K562 (cell line): ENCODE results near the gene LRFN3. TPM values are rescaled to one million over a fixed set of nuclear protein-coding genes. Genes with fewer than 3 reads are reported as not detected.

Source experiments
- CSDE1 ChIP-seq, 2 experiments: fragments of 450-650 bp; IDR thresholded peaks; 2 replicates each; pipeline ENCODE4 v1.6.1; 2016; ENCODE audit warnings: mild to moderate bottlenecking in 1 of 2
- FOXA3 ChIP-seq, 2 experiments: fragments of 450-650 bp in 1 of 2; sonication (generic) in 1 of 2; formaldehyde crosslinking; IDR thresholded peaks in 1 of 2; conservative IDR thresholded peaks in 1 of 2; 2 replicates each; pipeline versions ENCODE4 v1.4.0 to v1.8.0; 2020 to 2022; ENCODE audit warnings: mild to moderate bottlenecking in 2 of 2, missing genetic modification reagents in 1 of 2
- HMG20B ChIP-seq: fragments of 250-450 bp; sonication (Bioruptor Pico); IDR thresholded peaks from 2 replicates; pipeline ENCODE4 v1.5.0; 2021; ENCODE audit warnings: mild to moderate bottlenecking
- L3MBTL2 ChIP-seq: fragments of 450-650 bp; IDR thresholded peaks from 2 replicates; pipeline ENCODE4 v1.6.1; 2016; ENCODE audit warnings: mild to moderate bottlenecking, moderate library complexity
- MGA ChIP-seq: fragments of 450-650 bp; IDR thresholded peaks from 2 replicates; pipeline ENCODE4 v1.6.1; 2016; ENCODE audit warnings: mild to moderate bottlenecking, moderate library complexity
- MNT ChIP-seq, 2 experiments: fragments of 450-650 bp; conservative IDR thresholded peaks; 2 replicates each; pipeline ENCODE4 v1.6.1; 2017; ENCODE audit warnings: mild to moderate bottlenecking in 2 of 2, moderate library complexity in 2 of 2
- MYC ChIP-seq, 2 experiments: fragments of 250-450 bp in 1 of 2; sonication (Bioruptor Pico) in 1 of 2; IDR thresholded peaks; 2 replicates each; pipeline versions ENCODE4 v1.5.1 to v1.6.1; 2012 to 2021; ENCODE audit warnings: low read depth in 2 of 2, borderline replicate concordance in 1 of 2, improper control_type of control experiment in 1 of 2, low read length in 1 of 2, mild to moderate bottlenecking in 1 of 2, moderate library complexity in 1 of 2
- NFRKB ChIP-seq: fragments of 450-650 bp; IDR thresholded peaks from 2 replicates; pipeline ENCODE4 v1.6.1; 2016; ENCODE audit warnings: low read depth
- NRF1 ChIP-seq, 2 experiments: fragments of 450-650 bp; IDR thresholded peaks in 1 of 2; conservative IDR thresholded peaks in 1 of 2; 2 replicates each; pipeline ENCODE4 v1.6.1; 2014; ENCODE audit warnings: mild to moderate bottlenecking in 2 of 2
- SAFB ChIP-seq: fragments of 200-400 bp; formaldehyde crosslinking; IDR thresholded peaks from 2 replicates; pipeline ENCODE4 v1.6.1; 2017; ENCODE audit warnings: low read depth, low read length, borderline replicate concordance
- YY1 ChIP-seq, 3 experiments: IDR thresholded peaks; 2 replicates each; pipeline ENCODE4 v1.6.1; 2011; ENCODE audit warnings: low read length in 2 of 3, mild to moderate bottlenecking in 2 of 3, moderate library complexity in 2 of 3, borderline replicate concordance in 1 of 3, control low read depth in 1 of 3, low read depth in 1 of 3; ENCODE audit not compliant: insufficient read depth in 3 of 3, insufficient replicate concordance in 2 of 3, control insufficient read depth in 1 of 3, insufficient read length in 1 of 3; ENCODE audit errors: extremely low read depth in 1 of 3
- polyA plus RNA-seq, 8 experiments: library from polyadenylated mRNA; depleted of rRNA in 4 of 8; stranded (reverse) in 5 of 8; unstranded in 3 of 8; fragments of >200 nt; fragmentation: Nextera tagmentation in 2 of 8; fragmentation: Illumina TruSeq in 1 of 8; extraction: Ambion mirVana in 2 of 8; extraction: Trizol in 1 of 8; gene quantifications; 2 replicates each; pipeline versions ENCODE4 v1.2.1 to v1.2.3, GENCODE V29; 2011 to 2014; ENCODE audit warnings: inconsistent platforms in 1 of 8, missing spikeins in 1 of 8
- total RNA-seq, 7 experiments: library from RNA; depleted of rRNA in 6 of 7; stranded (reverse); fragments of >200 nt in 6 of 7; fragmentation: Illumina TruSeq in 2 of 7; extraction: Trizol in 2 of 7; gene quantifications; 2 replicates each; pipeline versions ENCODE4 v1.2.1 to v1.2.3, GENCODE V29; 2011 to 2021; ENCODE audit warnings: low replicate concordance in 1 of 7

LRFN3 gene
- total and polyA plus RNA-seq, 9 of the 15 experiments (the other 6 are each of a cell fraction or from before 2014, with no cell fraction given): 0.03 to 0.12 (median 0.11) TPM; not detected in 6

- peak; percentile 38; the same call in 1 of the 2 replicates for TF ChIP-seq MGA
- peak in 1 of 2 experiments; percentile 46; a peak in 1 of 4 replicates for TF ChIP-seq FOXA3 (CRISPR knock-in tag; conservative IDR thresholded peaks at IDR 0.05 in 1 of 2, IDR thresholded peaks at IDR 0.05 in 1 of 2)
- TF ChIP-seq SAFB: 0 out of 2 replicates have a peak, but pooled peaks have one; percentile 65
- TF ChIP-seq MNT (conservative IDR thresholded peaks at IDR 0.05): 0 out of 4 replicates have a peak, but pooled peaks of 1 of the 2 experiments have one; percentile 28
- TF ChIP-seq YY1 (IDR thresholded peaks at IDR 0.05; ENCODE audit: borderline replicate concordance in 1 of 3, control insufficient read depth in 1 of 3, extremely low read depth in 1 of 3, insufficient read depth in 3 of 3, insufficient read length in 1 of 3, insufficient replicate concordance in 2 of 3, low read depth in 1 of 3, low read length in 2 of 3): peak in 1 of 3 experiments; percentile 37
- peak; percentile 49; the same call in 1 of the 2 replicates for TF ChIP-seq L3MBTL2
- no peak for TF ChIP-seq CSDE1 (IDR thresholded peaks at IDR 0.05)
- TF ChIP-seq NFRKB: no peak
- peak; percentile 16; the same call in 1 of the 2 replicates for TF ChIP-seq MYC (IDR thresholded peaks at IDR 0.05; ENCODE audit: low read depth, low read length)
- no peak for TF ChIP-seq MYC (CRISPR knock-in tag; IDR thresholded peaks at IDR 0.05; ENCODE audit: borderline replicate concordance, low read depth)
- TF ChIP-seq HMG20B (CRISPR knock-in tag): no peak
- TF ChIP-seq NRF1 (conservative IDR thresholded peaks at IDR 0.05 in 1 of 2, IDR thresholded peaks at IDR 0.05 in 1 of 2): peak in 1 of 2 experiments; percentile 30; a peak in 1 of 4 replicates
Measured at GRCh38 chr19:35944556-35944955, 8.4 kb downstream of the LRFN3 start (continued).
